Activated gamma-delta T cell treated with anti-CD3 and anti-CD28 coated beads, Interleukin-2, amount 50 U/mL, for 16 hours (primary cell): ENCODE results near the gene CDKN1C.

Experiments
- DNase-seq: peaks from one replicate; pipeline ENCODE4 v3.0.0-alpha.2; 2020; ENCODE audit warnings: low read depth

Gene CDKN1C

GRCh38 chr11:2889362-2890273 lies 4.0 kb upstream of the CDKN1C start:
- DNase-seq, result no peak

GRCh38 chr11:2888266-2888968 lies 2.8 kb upstream of the CDKN1C start:
- peak; percentile 81 for DNase-seq

- no peak for DNase-seq
Measured at GRCh38 chr11:2887515-2888195, 2.1 kb upstream of the CDKN1C start.

- DNase-seq, result no peak
Measured at GRCh38 chr11:2886936-2887335, 1.4 kb upstream of the CDKN1C start.

GRCh38 chr11:2886191-2886894 lies 768 bp upstream of the CDKN1C start:
- no peak for DNase-seq

GRCh38 chr11:2885017-2885677 lies 428 bp downstream of the CDKN1C start:
- no peak for DNase-seq

- no peak for DNase-seq
Measured at GRCh38 chr11:2883979-2884815, 1.4 kb downstream of the CDKN1C start.

- no peak for DNase-seq
Measured at GRCh38 chr11:2883640-2883978, 2.0 kb downstream of the CDKN1C start.

GRCh38 chr11:2882396-2883110 lies 3.0 kb downstream of the CDKN1C start:
- no peak for DNase-seq

GRCh38 chr11:2881981-2882375 lies 3.6 kb downstream of the CDKN1C start:
- DNase-seq, result no peak

GRCh38 chr11:2881076-2881980 lies 4.2 kb downstream of the CDKN1C start:
- DNase-seq, result no peak

- no peak for DNase-seq
Measured at GRCh38 chr11:2880646-2881045, 4.9 kb downstream of the CDKN1C start.

- DNase-seq, result no peak
Measured at GRCh38 chr11:2878782-2879181, 6.8 kb downstream of the CDKN1C start.

GRCh38 chr11:2877474-2877873 lies 8.1 kb downstream of the CDKN1C start:
- no peak for DNase-seq

GRCh38 chr11:2874963-2875362 lies 10.6 kb downstream of the CDKN1C start:
- no peak for DNase-seq

- DNase-seq, result no peak
Measured at GRCh38 chr11:2870969-2871680, 14.4 kb downstream of the CDKN1C start.

- no peak for DNase-seq
Measured at GRCh38 chr11:2870460-2870859, 15.1 kb downstream of the CDKN1C start.
